SKM-1 (cell line): Measurements from ENCODE around the gene MAML2.

Experiments
- DNase-seq: peaks from one replicate; lab custom pipeline; 2025; ENCODE audit not compliant: unreplicated experiment; lab: John Stamatoyannopoulos, UW

The MAML2 gene

DNA sequence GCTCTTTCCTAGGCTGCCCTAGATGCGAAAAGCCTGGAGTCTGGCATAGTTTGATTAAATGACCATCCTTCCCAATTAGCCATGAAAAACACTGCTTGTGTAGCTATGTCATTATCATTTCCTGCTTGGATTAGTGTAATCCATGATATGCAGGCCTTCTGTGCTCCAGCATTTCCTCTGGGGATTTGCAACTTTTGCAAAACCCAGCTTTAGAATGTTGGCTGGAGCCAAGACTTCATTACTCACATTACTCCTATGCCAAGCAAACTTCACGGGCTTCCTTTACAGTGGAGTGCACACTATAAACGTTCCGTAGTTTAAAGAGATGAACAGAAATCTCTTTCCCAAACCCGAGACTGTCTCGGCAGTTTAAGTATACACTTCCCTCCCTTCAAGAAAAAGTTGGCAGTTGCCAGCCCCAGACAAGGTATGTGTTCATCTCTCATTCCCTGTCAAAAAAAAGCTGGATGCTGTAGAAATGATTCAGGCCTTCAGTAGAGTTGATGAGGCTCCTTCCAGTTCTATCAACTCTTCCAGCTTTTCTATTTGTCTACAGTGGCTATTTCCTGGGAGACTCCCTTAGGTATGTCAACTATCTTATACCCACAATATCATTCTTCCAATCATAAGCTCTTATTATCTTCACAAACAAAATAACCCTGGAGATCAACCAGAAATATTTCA lies 180.0 kb downstream of the MAML2 start:
- DNase-seq = no peak

DNA sequence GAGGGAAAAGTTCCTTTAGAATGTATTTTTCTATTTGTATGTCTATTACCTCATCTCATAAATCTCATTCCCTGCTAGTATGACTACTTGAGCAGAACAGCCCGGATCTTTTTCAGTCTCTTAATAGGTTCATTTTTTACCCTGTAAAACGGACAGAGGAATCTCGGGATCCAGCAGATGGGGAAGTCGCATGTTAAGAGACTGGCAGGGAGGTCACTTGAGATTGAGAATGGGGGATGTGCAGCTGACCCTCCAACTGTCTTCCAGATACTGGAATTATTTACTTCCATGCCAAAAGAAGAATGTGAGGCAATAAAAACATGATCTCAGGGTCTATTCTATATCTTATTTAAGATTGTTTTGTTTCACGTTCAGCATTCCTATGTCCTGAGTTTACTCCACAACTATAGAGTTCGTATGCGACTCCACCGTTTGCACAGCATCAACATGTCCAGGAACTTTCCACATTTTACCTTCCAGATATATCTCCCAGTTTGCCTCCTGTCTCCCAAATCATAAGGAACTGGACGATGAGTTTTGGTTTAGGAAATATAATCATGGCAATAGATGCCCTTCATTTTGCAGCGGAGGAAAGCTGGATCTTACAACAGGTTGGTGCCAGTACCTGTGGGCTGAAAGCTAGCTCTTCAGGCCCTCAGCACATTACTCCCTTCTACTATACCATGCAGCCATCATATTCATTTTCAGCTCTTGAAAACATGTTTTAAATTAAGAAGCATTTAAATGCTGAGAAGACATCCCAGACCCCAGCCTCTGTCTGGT lies 181.5 kb downstream of the MAML2 start:
- no peak for DNase-seq

DNA sequence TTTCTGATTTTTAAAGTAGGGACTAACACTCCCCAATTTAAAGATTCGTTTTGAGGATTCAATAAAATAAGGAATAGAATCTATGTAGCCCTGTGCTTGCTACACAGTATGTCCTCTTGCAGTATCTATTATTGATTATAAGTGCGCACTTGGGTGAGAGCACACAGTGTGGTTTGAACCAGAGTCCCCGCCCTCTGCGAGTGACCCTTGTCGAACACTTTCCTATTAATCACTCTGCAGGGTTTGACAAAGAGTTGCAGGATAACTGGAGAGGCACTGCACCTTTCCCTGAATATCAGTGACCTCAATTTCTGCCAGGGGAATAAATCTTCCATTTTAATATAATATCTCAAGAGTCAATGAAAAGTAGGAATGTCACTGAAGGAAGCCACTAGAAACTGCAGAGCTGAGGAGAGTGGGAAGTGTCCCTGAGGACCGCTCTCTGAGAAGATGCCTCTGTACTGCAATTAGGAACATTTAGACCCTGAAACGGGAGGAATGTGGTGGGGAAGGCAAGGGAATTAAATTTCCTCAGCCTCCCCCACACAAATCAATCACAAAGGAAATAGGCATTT lies 182.2 kb downstream of the MAML2 start:
- DNase-seq = no peak

DNA sequence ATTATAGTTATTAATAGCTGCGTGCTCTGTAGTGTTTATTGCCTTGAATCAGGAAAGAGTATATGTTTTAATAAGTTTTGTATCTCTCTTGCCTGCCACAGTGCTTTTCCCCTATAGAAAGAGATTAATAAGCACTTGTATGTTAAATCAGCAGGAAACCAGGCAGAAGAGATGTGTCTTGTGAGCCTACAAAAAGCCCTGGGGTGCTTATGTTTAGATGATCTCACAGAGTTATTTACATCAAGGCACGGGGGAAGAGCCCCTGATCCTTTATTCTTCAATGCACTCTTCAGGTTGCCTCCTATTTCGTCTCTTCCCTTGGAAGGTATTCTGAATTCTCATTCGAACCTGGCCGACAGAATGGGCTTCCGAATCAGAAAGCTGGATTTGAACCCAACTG lies 183.0 kb downstream of the MAML2 start:
- no peak for DNase-seq

DNA sequence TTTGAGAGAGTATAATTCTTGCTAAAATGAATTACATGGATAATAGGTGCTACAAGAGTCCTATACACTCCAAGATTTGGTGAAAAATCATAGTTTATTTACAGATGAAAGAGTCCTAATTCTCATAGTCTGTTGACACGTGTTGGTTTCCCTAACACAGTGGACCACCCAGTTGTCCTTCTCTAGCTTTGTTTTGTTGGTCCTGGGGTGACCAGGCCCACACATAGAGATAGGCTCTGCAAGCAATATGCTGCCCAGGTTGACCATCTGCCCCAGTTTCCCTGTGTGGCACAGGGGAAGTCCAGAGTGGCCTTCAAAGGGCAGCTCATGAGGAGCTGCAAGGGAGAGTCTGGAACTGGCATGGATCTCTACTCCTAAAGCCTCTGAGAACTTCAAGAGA lies 184.9 kb downstream of the MAML2 start:
- no peak for DNase-seq

DNA sequence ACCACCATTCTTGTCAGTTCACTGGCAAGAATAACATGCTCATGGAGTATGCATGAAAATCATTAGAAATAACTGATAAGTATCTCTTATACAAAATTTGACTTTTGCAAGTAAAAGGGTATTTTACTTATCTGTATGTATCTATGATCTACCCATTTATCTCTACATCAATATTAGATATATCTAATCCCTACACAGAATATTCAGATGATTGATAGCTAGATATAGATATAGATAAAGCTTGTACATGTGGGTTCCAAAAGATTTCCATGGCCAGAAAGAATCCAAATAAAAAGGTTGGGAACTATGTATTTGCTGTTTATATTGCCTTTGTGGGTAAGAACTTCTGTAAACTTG lies 185.5 kb downstream of the MAML2 start:
- DNase-seq = no peak

DNA sequence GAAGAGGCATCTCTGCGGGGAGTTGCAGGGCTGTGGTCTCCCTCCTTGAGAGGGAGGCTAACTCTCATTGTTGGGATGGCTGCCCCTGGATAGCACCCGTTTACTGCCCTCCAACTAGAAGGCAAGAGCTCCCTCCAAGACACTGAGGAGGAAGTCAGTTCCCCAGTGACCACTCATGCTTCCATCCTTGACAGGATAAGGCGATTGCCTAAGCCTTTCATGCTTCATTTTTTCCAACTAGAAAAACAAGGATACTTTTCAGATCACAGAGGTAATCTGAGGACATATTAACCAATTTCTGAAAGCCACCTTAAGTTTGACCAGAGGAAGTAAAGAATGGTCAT lies 186.6 kb downstream of the MAML2 start:
- DNase-seq = peak; percentile 50

DNA sequence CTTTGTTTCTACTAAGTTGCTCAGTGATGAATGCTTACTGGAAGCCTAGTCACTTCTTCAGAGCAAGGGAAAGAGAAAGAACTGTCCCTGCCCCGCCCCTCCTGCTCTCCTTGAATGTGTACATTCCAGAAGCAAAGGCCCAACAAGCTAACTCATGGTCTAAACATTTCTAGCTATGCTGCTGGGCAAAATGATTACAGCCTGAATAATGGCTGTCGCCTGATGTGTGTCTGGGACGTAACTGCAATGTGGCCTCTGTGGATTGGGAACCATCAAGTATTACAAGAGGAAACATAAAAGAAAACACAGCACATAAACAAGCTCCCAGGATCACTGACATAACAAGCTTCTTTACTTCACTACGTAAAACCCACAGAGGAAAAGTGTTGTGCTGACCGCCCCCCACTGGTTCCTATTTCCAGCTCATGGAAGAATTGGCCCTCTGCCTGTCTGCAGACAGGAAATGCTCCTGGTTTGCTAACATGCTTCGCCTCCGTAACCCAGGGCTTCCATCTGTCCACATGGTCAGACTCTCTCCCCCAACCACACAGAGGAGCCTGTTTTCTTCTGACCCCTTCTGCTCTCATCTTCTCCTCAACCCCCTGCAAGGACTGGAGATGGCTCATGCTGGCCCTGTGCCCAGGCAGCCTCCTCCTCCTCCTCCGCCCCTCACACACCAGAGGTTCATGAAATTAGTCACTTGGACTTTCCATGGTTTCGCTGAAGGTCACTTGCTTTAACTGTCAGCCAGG lies 187.2 kb downstream of the MAML2 start:
- no peak for DNase-seq

DNA sequence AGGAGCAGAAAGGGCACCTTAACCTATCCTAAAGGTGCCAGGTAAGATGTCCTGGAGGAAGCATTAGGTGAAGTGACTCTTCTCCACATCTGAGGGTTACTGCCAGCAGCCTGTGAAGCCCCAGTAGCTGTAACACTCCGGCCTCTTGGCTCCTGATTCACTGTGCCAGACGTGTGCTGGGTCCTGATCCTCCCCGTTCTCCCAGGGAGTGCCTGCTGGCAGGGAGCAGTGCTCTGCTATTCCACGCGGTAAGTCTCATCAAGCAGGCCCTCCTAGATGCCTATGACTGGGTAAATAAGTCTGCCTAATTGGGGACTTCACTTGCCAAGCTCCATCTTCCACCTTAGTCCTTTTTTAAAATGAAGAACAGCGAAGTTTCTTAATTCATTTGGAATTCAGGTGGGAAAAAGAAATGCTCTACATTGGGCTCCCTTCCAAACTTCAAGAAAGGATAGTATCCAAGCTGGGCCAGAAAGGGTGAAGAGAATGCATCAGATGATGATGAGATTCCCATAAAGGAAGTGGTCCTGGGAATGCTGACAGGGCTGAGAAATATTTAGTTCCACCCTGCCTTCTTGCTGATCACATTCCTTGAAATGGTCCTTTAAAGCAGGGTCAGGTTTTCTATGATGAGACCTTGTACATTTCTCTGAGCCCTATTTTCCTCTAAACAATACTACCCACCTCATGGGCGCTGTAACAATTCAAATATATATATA lies 188.0 kb downstream of the MAML2 start:
- no peak for DNase-seq

DNA sequence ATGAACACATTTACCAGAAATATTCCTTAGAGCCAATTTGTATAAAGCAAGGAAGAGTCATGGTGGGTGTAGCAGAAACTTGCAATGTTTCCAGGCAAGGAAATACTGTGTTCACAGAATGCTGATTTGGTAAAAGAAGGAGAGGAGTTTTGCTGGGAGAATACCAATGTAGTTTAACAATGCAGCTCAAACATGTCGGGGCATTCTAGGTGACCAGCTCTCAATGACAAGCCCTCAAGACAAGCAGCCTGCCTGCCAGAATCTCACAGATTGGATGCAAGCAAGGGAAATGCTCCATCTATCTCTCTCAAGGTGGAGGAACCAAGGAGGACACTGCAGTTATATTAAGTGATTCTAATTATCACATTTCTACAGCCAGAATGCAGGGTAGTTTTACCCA lies 190.4 kb downstream of the MAML2 start:
- DNase-seq = no peak

DNA sequence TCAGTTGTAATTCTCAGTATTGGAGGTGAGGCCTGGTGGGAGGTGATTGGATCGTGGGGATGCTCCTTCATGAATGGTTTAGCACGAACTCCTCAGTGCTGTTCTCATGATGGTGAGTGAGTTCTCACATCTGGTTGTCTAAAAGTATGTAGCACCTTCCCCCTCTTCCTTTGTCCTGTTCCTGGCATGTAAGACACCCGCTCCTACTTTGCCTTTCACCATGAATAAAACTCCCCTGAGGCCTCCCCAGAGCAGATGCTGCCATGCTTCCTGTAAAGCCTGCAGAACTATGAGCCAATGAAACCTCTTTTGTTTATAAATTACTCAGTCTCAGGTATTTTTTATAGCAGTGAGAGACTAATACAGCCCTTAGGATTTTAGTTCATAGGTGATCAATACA lies 191.5 kb downstream of the MAML2 start:
- DNase-seq = no peak

DNA sequence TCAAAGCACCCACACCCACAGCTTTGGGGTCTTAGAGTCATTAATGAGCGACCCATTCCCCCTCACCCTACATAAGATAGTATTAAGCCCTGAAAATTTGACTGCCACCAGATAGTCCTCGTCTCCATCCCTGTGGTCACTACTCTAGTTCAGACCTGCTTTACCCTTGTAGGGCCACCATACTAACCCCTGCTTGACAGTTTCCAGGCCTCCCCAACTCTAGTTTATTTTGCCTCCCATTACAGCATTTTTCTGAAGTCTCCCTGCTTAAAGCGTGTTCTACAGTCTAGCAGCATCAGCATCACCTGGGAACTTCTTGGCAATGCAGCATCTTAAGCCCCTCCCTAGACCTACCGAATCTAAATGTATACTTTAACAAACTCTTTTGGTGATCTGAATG lies 192.4 kb downstream of the MAML2 start:
- no peak for DNase-seq

DNA sequence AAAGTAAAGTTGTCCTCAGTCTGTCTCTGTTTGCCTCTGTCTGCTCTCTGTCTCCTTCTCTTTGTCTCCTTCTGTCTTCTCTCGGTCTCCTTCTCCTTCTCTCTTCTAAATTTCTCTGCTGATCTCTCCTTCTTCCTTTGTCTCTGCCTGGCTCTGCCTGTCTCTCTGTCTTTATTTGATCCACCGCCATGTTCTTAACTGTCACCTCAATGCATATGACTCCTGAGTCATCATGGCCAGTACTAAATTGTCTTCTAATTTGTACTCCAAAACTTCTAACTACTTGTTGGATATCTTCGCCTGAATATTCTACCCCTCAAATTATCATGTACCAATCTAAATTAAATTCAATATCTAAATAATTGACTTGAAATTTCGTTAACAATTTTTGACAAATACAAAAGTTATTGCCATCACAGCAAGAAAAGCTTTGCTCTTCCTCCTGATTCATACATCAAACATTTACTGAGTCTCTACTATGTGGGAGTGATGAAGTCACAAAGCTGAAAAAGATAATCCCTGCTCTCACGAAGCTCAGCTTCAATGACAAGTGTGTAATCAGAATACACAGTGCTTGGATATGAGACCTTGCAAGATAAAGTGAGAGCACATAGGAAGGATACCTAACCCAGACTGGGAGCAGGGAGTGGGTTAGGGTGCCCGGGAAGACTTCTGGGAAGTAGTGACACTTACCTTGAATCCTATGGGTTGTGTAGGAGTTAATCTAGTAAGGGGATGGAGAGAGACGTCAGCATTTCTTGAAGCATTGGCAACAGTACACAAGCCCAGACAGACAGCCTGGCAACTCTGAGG lies 193.0 kb downstream of the MAML2 start:
- DNase-seq = no peak

DNA sequence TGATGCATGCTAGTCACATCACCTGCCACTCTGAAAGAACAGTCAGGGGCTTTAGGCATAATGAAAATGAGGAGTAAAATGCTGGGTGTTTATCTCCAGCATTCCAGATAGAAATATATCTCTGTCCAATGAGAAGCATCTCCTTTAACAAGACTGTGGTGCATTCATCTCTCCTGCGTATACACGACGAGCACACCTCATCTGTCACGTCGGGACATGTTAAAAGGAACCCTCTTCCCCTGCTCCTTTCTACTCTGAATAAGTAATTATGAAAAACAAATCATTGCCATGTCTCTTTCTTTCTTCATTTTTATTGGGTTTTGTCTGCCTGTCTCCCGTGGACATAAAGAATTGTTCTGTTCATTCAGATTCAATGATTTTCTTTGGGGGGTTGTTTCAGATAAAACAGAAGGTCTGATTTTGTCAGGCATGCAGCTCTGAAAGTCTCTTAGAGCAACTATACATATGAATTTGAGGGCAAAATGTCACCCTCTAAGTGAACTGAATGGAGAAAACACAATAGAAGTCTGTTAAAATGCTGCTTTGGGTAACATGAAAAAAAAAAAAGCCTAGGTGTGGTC lies 195.0 kb downstream of the MAML2 start:
- no peak for DNase-seq

DNA sequence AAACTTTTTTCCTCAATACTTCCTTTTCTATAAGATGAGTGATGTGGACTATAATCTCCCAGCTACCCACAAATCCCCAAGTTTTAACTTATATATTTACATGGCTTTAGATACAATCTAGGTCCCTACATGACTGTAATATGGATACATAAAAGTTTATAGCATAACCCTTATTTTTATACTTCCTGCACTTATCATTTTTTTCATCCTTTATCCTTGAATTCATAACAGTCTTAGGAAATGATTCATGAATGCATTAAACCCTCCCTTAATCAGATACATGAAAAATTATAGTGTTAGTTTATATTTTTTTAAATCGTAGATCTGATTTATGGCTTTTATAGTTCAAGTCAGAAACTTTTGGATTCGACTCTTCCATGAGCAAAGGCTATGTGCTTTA lies 195.8 kb downstream of the MAML2 start:
- DNase-seq = no peak

DNA sequence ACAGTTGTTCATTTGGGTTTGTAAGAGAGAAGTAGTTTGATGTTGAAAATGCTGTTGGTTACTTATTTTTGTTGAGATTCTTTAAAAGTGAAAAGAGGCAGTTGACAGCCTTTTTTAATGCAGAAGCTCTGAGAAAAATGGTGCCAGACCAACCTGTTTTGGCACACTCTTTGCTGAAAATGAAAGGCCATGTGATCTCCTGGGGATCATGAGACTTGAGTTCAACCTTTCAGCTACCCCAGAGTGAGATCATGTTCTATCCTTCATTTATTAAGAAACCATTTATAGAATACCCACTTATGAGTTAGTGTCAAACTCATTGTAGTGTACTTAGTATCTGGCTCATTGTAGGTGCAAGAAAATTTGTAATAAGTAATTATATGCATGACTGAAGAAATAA lies 196.2 kb downstream of the MAML2 start:
- DNase-seq = no peak

DNA sequence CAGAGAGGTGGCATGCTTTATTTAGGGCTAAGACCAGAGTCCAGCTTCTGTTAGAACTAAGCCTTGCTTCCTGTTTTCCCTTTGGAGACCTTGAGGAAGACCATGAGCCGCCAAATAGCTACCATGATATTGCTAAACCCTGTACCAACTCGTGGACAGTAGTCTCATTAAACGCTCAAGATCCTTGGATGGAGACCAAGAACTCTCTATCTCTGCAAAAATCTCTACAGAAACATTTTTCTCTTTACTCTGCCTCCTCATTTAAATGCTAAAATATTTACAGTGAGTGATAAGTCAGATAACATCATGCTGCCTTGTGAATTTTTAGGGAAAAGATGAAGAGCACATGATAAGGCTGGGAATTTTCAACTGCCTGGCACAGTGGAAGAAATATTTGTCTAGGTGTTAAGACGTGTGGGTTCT lies 197.8 kb downstream of the MAML2 start:
- DNase-seq = no peak

DNA sequence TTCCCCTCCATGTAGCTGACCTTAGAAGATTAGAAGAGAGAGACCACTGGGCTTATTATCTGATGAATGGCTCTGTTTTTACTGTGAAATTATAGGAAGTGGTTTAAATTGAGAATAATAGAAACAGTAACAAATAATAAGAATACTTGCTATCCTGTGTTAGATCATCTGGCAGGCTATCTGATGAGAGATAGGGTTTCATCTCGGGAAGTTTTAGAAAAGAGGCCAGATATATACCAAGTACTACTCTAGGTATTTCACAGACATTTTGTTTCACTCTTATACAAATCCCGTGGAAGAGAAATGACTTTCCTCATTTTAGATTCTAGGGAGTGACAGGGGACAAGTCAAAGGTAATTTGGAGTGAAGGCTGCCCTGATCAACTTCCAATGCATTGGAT lies 198.4 kb downstream of the MAML2 start:
- DNase-seq = no peak

DNA sequence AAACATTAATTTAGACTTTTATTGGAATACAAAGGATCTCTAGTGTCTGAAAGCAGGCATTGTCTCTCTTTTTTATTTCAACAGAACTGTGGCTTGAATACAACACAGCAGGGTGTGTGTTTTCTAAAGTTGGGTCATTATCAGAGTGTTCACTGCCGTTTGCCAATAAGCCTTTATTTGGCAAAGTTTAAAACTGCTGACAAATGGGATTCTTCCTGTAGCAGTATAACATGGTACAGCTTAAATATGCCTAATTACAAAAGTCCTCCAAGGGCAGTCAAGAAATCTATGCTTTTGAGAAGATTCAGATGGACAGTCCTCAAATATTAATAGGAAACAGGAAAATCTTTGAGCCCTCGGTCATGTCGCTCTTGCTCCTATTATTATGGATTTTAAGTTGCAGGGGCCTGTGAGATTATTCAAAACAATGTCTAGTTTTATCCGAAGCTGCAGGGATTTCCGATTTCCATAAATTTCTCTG lies 199.9 kb downstream of the MAML2 start:
- DNase-seq = no peak

DNA sequence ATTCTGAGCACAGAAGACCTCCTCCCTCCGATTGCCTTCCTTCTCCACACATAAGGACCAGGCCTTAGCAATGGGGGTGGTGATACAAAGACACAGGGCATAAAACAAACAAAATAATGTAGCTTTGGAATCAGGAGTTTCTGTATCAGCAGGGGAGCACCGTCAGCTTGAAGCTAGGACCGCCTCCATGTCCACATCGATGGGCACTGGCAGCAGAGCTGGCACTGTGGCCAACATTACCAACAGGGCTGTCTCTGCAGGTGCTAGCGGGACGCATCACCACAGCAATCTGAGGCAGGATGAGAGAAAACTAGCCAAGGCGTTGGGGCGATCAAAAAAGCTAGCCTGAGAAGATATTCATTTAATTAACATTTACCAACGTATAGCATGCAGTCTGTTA lies 201.4 kb downstream of the MAML2 start:
- DNase-seq = no peak
